Effector CD8-positive, alpha-beta T cell (primary cell): ENCODE data around the gene NCCRP1.

Experiments
- DNase-seq: peaks from one replicate; lab custom pipeline; 2025; lab: John Stamatoyannopoulos, UW

Gene NCCRP1

DNA sequence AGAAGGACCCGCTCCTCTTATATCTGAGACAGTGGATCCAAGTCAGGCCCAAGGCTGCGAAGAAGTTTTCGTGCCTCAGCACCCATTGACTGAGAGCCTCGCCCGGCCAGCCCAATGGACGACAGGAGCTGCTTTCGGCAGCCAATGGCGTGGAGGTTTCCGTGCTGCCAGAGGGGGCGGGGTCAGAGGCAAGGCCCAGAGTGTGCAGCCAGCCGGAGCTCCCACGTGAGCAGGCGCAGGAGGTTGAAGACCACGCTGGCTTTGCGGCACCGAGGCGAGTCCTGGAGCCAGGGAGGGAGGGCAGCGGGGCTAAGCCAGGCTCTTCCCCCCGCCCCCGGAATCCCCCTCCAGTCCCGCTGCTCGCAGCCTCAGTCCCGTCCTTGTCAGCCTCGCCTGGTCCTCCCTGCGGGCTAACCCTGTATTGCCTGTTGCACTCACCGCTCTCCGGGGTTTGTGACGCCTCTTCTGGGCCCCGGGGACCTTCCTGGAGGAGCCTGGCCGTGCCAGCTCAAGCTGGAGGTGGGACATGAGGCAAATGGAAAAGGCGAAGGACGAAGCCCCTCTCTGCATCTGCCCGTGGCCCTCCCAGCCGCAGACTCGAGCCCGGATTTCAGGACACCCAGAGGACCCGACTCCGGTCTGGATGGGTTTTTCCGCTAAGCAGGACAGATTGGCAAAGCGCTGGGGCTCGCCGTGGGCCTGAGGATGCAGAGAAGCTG is 50.3 kb downstream of the NCCRP1 start:
- no peak for DNase-seq

DNA sequence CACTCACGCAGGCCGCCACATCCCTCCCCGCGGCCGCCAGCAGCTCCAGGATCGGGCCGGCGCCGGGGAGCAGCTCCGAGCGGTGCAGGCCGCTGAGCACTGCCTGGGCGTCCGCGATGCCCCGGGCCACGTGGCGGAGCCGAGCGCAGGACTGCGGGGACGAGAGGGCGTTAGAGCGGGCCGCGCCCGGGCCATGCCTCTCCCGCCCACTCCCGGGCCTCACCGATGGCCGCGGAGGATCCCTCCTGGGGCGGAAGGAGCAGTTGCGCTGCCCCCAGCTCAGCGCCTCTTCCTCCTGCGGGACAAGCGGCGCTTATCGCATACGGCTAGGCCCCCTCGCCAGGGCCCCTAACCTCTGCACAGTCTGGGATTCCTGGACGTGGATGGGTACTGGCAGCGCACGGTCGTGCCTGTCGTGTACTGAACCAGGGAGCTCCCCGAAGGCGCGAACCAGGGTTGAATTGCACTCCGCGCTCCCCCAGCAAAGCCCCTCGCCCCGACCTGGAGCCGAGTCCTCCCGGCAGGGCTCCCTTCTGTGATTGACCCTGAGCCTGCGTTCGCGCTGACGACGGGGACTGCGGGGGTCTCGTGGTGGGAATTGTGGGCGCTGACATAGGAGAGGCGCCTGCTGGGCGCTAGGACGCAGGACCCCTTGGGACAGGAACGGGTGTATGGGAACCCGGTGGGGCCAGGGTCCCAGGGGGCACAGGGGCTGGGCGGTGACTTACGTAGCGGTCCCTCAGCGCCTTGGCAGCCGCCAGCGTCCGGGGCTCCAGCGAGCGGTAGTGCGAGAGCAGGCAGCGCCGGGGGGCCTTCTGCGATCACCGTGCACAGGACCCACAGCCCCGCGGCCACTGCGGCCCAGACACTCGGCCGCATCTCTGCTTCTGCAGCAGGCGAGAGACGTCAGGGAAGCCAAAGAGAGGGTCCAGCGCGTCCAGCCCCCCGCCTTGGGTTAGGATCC is 51.2 kb downstream of the NCCRP1 start:
- DNase-seq, result no peak

DNA sequence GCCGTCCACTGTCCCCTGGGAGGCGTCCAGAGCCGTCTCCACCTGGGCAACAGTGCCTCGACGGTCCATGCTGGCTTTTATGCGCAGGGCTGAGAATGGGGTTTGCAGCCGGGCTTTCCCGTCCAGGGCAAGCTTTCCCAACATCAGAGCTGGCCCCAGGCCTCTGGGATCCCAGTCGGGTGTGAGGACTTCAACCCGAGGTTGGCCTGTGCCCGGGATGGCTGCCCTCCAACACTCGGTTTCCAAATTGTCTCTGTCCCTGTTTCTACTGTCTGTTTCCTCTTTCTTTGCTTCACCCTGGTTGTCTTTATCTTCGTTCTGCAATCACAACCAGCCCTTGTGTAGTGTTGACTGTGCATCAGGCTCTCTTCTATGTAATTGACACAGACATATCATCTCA is 52.0 kb downstream of the NCCRP1 start, which contains the start of gene IFNL4:
Gene IFNL4 (minus strand): TSS at position 51 of the 400 bp plus-strand sequence.
- DNase-seq, result no peak

DNA sequence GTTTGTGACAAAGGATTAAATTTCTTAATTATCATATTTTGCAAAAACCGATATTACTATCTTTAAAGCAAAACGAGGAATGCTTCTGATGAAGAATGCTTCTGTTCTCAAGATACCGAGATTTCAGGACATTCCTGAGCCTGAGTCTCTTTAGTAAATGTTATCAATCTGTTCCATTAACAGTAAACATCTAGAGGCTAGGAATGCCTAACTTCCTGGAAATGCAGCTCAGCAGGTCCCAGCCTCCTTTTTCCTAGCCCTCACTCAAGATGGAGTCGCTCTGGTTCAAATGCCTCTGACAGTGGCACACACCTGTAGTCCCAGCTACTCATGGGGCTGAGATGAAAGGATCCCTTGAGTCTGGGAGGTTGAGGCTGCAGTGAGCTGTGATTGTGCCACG is 54.3 kb downstream of the NCCRP1 start:
- DNase-seq, result no peak
